Neural progenitor cell (in vitro differentiated cells): ENCODE results near the gene MYRIP.

ENCODE experiments used
- EZH2 ChIP-seq: fragments of 200-600 bp; sonication (generic); IDR thresholded peaks from 2 replicates; pipeline ENCODE4 v1.6.1; 2017; ENCODE audit warnings: antibody characterized with exemption, mild to moderate bottlenecking, moderate library complexity
- EZH2phosphoT487 ChIP-seq: fragments of 200-600 bp; sonication (generic); IDR thresholded peaks from 2 replicates; pipeline ENCODE4 v1.6.1; 2017; ENCODE audit warnings: antibody characterized with exemption
- TF ChIP-seq, protein P1 (sequence below): fragments of 200-600 bp; sonication (generic); IDR thresholded peaks from 2 replicates; pipeline ENCODE4 v1.5.1; 2017; ENCODE audit warnings: antibody characterized with exemption, mild to moderate bottlenecking

GRCh38 chr3:40166997-40167396, 357.6 kb downstream of the MYRIP start:
- TF ChIP-seq EZH2, result no peak
- TF ChIP-seq, protein P1, sequence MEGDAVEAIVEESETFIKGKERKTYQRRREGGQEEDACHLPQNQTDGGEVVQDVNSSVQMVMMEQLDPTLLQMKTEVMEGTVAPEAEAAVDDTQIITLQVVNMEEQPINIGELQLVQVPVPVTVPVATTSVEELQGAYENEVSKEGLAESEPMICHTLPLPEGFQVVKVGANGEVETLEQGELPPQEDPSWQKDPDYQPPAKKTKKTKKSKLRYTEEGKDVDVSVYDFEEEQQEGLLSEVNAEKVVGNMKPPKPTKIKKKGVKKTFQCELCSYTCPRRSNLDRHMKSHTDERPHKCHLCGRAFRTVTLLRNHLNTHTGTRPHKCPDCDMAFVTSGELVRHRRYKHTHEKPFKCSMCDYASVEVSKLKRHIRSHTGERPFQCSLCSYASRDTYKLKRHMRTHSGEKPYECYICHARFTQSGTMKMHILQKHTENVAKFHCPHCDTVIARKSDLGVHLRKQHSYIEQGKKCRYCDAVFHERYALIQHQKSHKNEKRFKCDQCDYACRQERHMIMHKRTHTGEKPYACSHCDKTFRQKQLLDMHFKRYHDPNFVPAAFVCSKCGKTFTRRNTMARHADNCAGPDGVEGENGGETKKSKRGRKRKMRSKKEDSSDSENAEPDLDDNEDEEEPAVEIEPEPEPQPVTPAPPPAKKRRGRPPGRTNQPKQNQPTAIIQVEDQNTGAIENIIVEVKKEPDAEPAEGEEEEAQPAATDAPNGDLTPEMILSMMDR, result peak; percentile 23
- TF ChIP-seq EZH2phosphoT487, result no peak
